Nephron (organoid): ENCODE results near the gene MALRD1.

Experiments
- H3K27ac Mint-ChIP-seq, 3 experiments: 2 replicates each; pipeline ENCODE4 v1.8.0; 2020; ENCODE audit warnings: mixed read lengths in 3 of 3, mild to moderate bottlenecking in 2 of 3, moderate library complexity in 1 of 3
- H3K27me3 Mint-ChIP-seq: 2 replicates; pipeline ENCODE4 v1.8.0; 2021; ENCODE audit warnings: low read depth, mild to moderate bottlenecking, moderate library complexity, mixed read lengths
- H3K36me3 Mint-ChIP-seq: 2 replicates; pipeline ENCODE4 v1.8.0; 2020; ENCODE audit warnings: low read depth, mixed read lengths
- H3K4me1 Mint-ChIP-seq: 2 replicates; pipeline ENCODE4 v1.8.0; 2020; ENCODE audit warnings: mixed read lengths
- H3K4me3 Mint-ChIP-seq, 3 experiments: 2 replicates each; pipeline ENCODE4 v1.8.0; 2020; ENCODE audit warnings: mild to moderate bottlenecking in 3 of 3, mixed read lengths in 3 of 3, moderate library complexity in 2 of 3
- H3K9me3 Mint-ChIP-seq: 2 replicates; pipeline ENCODE4 v1.8.0; 2020; ENCODE audit warnings: mixed read lengths
- TF ChIP-seq, protein P1 (sequence below), 3 experiments: fragments of 200-600 bp; sonication (generic); IDR thresholded peaks; one replicate each; pipeline ENCODE4 v1.5.0; 2021; ENCODE audit warnings: antibody characterized with exemption in 3 of 3; ENCODE audit not compliant: unreplicated experiment in 3 of 3

The MALRD1 gene

DNA sequence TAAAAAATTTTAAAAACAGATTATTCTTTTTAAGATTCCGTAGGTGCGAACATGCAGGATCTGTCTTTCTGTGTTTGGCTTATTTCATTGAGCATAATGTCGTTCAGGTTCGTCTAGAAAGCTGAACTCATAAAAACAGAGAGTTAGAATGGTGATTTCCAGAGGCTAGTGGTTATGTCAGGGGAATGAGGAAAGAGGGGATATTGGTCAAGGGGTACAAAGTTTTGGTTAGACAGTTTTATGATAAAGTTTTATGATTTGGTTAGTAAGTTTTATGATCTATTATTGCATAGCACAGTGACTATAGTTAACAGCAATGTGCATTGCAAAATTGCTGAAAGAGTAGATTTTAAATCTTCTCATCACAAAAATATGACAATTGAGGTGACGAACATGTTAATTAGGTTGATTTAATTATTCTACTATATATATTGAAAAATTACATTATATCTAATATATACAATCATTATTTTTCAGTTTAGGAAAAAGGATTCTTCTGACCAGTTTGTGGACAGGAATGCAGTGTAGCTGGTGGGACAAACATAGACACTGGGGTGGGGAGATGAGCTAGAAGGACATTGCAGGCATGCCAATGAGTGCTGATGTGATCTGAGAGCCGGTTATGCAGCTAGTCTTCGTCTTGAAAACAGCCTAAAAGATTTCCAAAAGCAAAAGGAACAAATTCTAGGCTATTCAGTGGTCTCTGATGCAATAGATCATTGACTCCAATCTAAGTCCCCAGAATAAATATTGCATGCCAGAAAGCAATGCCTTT, 31.3 kb upstream of the MALRD1 start:
- no peaks in the 10 kb centered on the region for H3K4me1 Mint-ChIP-seq
- peaks cover 11% of the 10 kb centered on the region for H3K9me3 Mint-ChIP-seq
- no peaks in the 10 kb centered on the region for H3K36me3 Mint-ChIP-seq
- TF ChIP-seq, protein P1, sequence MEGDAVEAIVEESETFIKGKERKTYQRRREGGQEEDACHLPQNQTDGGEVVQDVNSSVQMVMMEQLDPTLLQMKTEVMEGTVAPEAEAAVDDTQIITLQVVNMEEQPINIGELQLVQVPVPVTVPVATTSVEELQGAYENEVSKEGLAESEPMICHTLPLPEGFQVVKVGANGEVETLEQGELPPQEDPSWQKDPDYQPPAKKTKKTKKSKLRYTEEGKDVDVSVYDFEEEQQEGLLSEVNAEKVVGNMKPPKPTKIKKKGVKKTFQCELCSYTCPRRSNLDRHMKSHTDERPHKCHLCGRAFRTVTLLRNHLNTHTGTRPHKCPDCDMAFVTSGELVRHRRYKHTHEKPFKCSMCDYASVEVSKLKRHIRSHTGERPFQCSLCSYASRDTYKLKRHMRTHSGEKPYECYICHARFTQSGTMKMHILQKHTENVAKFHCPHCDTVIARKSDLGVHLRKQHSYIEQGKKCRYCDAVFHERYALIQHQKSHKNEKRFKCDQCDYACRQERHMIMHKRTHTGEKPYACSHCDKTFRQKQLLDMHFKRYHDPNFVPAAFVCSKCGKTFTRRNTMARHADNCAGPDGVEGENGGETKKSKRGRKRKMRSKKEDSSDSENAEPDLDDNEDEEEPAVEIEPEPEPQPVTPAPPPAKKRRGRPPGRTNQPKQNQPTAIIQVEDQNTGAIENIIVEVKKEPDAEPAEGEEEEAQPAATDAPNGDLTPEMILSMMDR (IDR thresholded peaks at IDR 0.05; ENCODE audit: unreplicated experiment in 3 of 3), result no peak
- H3K27me3 Mint-ChIP-seq, result no peaks in the 10 kb centered on the region
- peak overlapping the region in 1 of 3 experiments; percentile 8 for H3K27ac Mint-ChIP-seq
- H3K4me3 Mint-ChIP-seq, result no peak overlapping the region

- no peak overlapping the region for H3K4me3 Mint-ChIP-seq
- no peaks in the 10 kb centered on the region for H3K4me1 Mint-ChIP-seq
- TF ChIP-seq, protein P1 (IDR thresholded peaks at IDR 0.05; ENCODE audit: unreplicated experiment in 3 of 3), result no peak
- no peaks in the 10 kb centered on the region for H3K36me3 Mint-ChIP-seq
- H3K27ac Mint-ChIP-seq, result no peak overlapping the region
- no peaks in the 10 kb centered on the region for H3K27me3 Mint-ChIP-seq
- H3K9me3 Mint-ChIP-seq, result no peaks in the 10 kb centered on the region
Measured at GRCh38 chr10:19021162-19021561, 27.4 kb upstream of the MALRD1 start.

DNA sequence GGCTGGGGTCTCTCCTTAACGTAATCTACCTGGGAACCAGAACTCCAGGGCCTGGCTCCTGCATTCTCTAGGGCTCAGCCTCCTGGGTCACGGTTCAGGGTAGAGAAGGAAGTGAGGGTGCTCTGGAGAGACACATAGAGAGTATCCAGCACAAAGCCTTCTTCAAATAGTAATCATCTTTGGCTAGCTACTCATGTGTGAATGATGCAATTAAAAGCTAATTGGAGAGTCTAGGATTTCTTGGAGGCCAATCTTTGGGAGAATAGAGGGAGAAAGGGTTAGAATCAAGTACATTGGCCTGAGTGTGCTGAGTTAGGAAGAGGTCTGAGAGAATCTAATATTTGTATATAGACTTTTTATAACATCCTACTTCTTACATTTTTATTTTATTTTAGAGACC, 24.0 kb upstream of the MALRD1 start:
- TF ChIP-seq, protein P1 (IDR thresholded peaks at IDR 0.05; ENCODE audit: unreplicated experiment in 3 of 3), result no peak
- Mint-ChIP-seq H3K27ac (no peak overlapping the region), H3K9me3 (no peaks in the 10 kb centered on the region), H3K4me1 (no peaks in the 10 kb centered on the region), H3K36me3 (no peaks in the 10 kb centered on the region), H3K4me3 (no peak overlapping the region), H3K27me3 (no peaks in the 10 kb centered on the region)

GRCh38 chr10:19031763-19032162, 16.8 kb upstream of the MALRD1 start:
- Mint-ChIP-seq H3K27ac (no peak overlapping the region), H3K36me3 (no peaks in the 10 kb centered on the region), H3K4me1 (no peaks in the 10 kb centered on the region), H3K9me3 (no peaks in the 10 kb centered on the region), H3K4me3 (no peak overlapping the region), H3K27me3 (no peaks in the 10 kb centered on the region)
- TF ChIP-seq, protein P1 (IDR thresholded peaks at IDR 0.05; ENCODE audit: unreplicated experiment in 3 of 3), result no peak

DNA sequence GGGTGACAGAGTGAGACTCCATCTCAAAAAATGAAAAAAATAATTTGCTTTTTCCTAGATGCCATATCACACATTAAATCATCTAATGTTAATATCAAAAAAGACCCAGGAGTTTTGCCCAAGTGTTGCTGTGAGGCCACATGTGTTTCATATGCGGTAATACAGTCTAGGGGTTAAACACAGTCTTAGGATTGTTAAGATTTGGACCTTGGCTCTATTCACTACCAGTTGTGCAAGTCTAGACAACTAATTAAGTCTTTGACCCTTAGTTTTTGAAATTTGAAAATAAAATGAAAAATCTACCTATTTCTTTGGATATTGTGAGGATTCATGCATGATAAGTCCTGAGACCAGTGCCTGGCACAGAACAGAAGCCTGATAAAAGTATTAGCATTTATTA, 14.9 kb upstream of the MALRD1 start:
- Mint-ChIP-seq H3K4me3 (no peak overlapping the region), H3K36me3 (no peaks in the 10 kb centered on the region), H3K27ac (no peak overlapping the region), H3K4me1 (no peaks in the 10 kb centered on the region), H3K9me3 (no peaks in the 10 kb centered on the region), H3K27me3 (no peaks in the 10 kb centered on the region)
- TF ChIP-seq, protein P1 (IDR thresholded peaks at IDR 0.05; ENCODE audit: unreplicated experiment in 3 of 3), result no peak

GRCh38 chr10:19041171-19041570, 7.4 kb upstream of the MALRD1 start:
- Mint-ChIP-seq H3K9me3 (no peaks in the 10 kb centered on the region), H3K4me1 (no peaks in the 10 kb centered on the region), H3K27ac (no peak overlapping the region), H3K4me3 (no peak overlapping the region), H3K27me3 (no peaks in the 10 kb centered on the region), H3K36me3 (no peaks in the 10 kb centered on the region)
- TF ChIP-seq, protein P1 (IDR thresholded peaks at IDR 0.05; ENCODE audit: unreplicated experiment in 3 of 3), result no peak
